GM18520 (cell line): Measurements from ENCODE around the gene CERS4.
"Not testable (repeated sequence)": the region's sequence is repeated elsewhere in the genome, so short reads cannot be mapped to it uniquely, and the experiment has no call there.

Source experiments
- ATAC-seq: cut with Tn5 transposase; IDR thresholded peaks from one replicate; pipeline ENCODE4 v1.9.1; 2021; ENCODE audit not compliant: unreplicated experiment

Gene CERS4

DNA sequence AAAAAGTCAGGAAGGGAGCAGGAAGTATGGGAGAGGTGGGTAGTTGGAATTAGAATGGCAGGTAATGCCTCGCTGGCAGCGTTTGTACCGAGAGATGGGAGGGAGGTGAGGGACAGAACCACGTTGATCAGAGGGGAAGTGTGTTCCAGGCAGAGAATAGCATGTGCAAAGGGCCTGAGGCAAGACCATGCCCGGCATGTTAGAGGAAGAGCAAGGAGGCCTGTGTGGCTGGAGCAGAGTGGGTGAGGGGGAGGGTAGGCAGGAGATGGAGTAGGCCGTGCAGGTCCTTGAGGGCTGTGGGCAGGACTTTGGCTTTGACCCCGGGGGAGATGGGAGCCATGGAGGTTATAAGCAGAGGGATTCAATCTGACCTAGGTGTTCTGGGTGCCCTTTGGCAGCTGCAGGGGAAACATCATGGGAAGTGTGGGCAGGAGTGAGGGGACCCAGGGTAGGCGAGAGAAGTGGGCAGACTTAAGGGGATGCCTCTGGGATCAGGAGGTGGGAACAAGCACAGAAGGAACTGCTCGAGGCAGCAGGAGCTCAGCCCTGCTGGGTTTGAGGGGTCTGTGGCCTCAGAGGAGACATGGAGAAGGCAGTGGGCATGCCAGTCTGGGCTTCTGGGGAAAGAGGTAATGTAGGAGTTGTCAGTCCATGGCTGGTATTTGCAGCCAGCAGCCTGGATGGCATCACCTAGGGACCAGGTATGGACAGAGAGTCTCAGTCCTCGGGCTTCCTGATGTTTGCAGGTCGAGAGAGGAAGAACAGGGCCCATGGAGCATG is 50.2 kb downstream of the CERS4 start:
- no peak for ATAC-seq

- no peak for ATAC-seq
Observed at GRCh38 chr19:8259922-8260247, 50.7 kb downstream of the CERS4 start.

DNA sequence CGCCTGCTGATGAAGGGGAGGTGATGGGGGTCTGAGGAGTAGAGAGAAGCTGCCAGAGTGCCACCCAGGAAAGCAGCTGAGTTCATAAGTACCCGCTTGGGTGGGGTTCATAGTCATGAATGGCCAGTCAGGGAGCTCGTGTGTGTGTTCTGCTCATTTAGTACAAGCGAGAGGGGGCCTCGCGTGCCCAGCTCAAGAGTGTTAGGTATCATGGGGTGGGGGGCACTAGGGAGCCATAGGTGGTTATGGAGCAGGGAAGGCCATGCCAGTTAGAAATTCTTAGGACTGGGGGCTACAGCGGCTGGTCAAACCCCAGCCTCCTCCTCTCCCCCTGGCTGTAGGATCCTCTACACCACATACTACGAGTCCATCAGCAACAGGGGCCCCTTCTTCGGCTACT is 52.2 kb downstream of the CERS4 start:
- no peak for ATAC-seq

DNA sequence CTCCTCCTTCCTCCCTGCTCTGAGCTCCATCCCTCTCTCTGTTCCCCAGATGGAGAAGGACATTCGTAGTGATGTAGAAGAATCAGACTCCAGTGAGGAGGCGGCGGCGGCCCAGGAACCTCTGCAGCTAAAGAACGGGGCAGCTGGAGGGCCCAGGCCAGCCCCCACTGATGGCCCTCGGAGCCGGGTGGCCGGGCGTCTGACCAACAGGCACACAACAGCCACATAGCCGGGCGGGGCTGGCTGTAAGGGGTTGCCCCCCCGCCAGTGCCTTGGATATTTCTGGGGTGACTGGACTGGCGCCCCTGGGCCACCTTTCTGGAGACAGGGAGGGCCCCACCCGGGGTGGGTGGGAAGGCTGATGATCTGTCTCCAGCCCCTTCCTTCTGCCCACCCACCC is 52.7 kb downstream of the CERS4 start:
- no peak for ATAC-seq

GRCh38 chr19:8262431-8262830 is 53.3 kb downstream of the CERS4 start:
- no peak for ATAC-seq

DNA sequence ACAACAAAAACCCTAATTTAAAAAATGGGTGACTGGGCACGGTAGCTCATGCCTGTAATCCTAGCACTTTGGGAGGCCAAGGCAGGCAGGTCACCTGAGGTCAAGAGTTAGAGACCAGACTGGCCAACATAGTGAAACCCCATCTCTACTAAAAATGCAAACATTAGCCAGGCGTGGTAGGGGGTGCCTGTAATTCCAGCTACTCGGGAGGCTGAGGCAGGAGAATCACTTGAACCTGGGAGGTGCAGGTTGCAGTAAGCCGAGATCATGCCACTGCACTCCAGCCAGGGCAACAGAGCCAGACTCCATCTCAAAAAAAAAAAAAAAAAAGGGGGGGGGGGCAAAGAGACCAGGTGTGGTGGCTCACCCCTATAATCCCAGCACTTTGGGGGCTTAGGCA is 55.1 kb downstream of the CERS4 start:
- not testable (repeated sequence) for ATAC-seq

DNA sequence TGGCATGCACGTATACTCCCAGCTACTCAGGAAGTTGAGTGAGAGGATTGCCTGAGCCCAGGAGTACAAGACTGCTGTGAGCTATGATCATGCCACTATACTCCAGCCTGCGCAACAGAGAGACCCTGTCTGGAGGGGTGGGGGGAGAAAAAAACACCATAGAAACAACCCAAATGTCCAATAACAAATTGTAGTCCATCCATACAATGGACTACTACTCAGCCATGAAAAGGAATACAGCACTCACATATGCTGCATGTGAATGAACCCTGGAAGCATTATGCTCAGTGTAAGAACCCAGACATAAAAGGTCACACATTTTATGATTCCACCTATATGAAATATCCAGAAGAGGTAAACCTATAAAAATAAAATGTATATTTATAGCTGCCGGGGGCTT is 56.7 kb downstream of the CERS4 start:
- ATAC-seq: no peak

GRCh38 chr19:8269724-8270123 is 60.6 kb downstream of the CERS4 start:
- ATAC-seq: no peak

GRCh38 chr19:8276508-8276907 is 67.3 kb downstream of the CERS4 start:
- ATAC-seq: not testable (repeated sequence)

GRCh38 chr19:8291337-8291736 is 82.2 kb downstream of the CERS4 start:
- ATAC-seq: not testable (repeated sequence)

DNA sequence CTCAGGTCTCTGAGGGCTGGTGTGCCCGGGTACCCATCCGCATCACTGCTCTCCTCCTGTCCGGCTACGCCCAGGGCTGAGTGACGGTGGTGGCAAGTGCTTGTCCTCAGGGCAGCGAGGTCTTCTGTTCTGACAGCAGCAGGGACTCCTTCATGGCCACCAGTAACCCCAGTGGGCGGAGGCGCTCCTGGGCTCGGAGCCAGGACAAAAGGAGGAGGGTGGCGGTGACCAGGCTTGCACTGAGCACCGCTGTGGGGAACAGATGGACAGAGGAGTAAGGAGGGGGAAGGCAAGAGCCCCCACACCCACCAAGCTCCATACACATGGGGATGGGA is 93.2 kb downstream of the CERS4 start:
- ATAC-seq: no peak

GRCh38 chr19:8302734-8303133 is 93.6 kb downstream of the CERS4 start:
- no peak for ATAC-seq

DNA sequence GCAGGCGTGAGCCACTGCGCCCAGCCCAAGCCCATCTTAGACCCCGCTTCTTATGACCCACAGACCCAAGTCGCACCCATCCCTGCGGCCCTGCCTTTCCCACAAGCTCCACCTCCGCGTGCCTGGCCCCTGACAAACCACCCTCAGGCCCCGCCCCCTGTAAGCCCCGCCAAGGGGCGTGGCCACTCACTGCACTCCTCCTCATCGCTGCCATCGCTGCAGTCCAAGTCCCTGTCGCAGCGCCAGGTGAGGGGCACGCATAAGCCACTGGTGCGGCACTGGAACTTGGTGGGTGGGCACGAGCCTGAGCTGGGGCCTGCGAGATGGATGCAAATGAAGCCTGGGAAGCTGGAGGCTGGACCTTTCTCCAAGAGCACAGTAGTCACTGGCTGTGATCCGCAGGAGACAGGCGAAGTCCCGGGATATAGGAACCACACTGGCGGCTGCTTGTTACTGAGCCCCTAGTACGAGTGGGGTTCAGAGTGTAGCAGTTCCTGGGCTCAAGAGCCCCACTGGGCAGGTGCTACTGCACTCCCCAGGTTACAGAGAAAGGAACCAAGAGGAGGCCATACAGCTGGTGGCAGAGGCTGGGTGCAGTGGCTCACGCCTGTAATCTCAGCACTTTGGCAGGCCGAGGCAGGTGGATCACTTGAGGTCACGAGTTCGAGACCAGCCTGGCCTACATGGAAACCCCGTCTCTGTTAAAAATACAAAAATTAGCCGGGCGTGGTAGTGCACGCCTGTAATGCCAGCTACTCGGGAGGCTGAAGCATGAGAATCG is 95.9 kb downstream of the CERS4 start:
- ATAC-seq: no peak

GRCh38 chr19:8305798-8306197 is 96.6 kb downstream of the CERS4 start:
- no peak for ATAC-seq

DNA sequence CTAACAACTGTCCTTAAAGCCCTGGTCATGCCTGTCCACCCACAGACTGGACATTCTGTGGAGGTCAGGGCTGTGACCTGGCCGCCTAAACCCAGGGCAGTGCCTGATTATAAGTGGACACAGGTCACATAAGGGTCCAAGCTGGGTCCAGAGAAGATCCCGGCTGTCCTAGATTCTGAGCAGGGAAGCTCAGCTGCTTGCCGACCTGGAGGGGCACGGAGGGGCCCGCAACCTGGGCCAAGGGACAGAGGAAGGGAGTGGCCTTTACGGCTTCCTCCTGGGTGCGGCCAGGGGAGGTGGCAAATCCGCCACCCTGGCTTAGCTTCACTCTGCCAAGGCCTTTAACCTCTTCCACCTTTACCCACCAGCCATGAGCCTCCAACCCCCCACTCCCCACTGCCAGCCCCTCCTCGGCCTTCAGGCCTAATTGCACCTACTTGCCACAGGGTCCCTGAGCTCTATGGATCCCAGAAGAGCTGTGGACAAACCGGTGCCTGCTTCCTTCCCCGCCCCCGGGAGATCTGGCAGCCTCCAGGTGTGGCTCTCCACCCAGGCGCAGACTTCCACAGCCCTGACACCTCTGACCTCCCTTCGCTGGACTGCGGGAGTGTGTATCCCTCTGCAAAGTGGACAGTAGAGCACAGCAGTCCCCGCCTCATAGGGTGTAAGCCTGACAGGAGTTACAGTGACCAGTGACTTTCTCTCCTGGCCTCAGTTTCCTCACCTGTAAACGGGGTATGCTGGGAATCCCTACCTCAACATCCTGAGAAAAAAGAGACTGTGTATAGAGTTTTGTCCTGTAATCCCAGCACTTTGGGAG is 97.3 kb downstream of the CERS4 start:
- ATAC-seq: no peak

- no peak for ATAC-seq
Observed at GRCh38 chr19:8307400-8307964, 98.3 kb downstream of the CERS4 start.

DNA sequence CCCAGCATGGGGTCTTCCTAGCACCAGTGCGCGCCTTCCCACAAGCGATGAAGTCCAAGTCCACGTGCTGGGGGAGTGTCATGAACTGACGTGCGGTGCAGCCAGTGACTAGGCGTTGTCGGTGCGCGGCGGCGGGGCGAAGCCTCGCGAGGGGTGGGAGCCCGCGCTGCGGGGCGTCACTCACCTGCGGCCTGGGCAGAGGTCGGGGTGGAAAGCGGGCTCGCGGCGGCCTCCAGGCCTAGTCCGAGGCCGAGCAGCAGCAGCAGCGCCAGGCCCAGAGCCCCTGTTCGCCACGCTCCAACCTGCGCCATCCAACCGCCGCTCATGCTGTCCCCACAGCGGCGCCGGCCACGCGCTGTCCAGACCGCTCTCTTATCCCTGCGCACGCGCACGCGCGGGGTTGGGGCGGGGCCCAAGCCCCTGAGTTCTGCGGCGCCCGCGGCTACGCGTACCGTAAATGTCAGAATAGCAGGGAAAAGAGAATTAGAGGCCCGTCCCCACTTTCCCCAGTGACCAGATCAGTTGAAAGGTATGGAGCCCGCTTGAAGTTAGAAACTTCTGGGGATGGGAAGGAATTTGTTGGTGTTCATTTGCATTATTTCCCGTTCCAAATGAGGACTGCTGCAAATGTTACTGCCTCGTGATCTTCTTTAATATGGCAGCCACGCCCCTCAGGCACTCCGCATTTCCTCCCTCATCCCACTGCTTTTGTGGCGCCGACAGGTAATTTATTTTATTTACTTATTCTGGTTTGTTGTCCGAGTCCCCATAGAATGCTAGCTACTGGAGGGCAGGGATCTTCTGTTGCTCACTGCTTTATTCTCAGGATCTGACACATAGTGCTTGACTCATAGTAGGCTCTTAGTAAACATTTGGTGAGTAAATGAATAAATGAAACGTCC is 99.0 kb downstream of the CERS4 start, which contains the start of gene CD320:
Gene CD320 (minus strand): TSS at position 394 of the 902 bp plus-strand sequence. CDS start 68 bp downstream, at position 326.
- ATAC-seq: peak; percentile 77

DNA sequence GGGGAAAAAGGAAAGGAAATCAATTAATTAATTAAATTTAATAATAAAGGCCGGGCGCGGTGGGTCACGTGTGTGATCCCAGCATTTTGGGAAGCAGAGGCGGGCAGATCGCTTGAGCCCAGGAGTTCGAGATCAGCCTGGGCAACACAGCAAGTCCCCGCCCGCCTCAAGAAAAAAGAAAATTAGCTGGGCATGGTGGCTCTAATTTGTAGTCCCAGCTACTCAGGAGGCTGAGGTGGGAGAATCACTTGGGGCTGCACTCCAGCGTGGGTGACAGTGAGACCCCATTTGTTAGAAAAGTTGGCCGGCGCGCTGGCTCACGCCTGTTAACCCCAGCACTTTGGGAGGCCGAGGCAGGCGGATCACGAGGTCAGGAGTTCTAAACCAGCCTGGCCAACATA is 99.7 kb downstream of the CERS4 start:
- ATAC-seq: no peak

DNA sequence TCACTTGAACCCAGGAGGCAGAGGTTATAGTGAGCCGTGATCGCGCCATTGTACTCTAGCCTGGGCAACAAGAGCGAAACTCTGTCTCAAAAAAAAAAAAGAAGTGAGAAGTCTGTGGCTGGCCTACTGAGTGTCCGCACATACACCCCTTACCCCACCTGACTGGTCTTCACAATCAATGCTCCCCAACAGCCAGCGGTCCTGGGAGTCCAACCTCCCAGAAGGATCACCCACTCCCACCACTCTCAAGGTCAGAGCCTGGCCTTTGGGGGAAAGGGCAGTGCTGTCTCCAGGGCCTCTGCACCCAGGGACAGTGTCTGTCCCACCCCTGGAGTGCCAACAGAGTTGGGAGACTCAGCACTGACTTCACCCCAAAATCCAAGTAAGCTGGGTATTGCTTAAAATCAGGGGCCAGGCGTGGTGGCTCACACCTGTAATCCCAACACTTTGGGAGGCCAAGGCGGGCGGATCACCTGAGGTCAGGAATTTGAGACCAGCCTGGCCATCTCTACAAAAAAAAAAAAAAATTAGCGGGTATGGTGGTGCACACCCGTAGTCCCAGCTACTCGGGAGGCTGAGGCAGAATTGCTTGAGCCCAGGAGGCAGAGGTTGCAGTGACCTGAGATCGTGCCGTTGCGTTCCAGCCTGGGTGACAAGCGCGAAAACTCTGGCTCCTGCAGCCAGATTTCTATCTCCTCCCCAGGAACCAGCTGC is 101.3 kb downstream of the CERS4 start:
- no peak for ATAC-seq
